22Rv1 (cell line): ENCODE measurements around the gene COL5A2.

ENCODE experiments used
- H3K27ac ChIP-seq: fragments of 450-650 bp; 2 replicates; pipeline ENCODE4 v1.5.1; 2017
- ZFX ChIP-seq: fragments of 450-650 bp; IDR thresholded peaks from 2 replicates; pipeline ENCODE4 v1.6.1; 2017; ENCODE audit warnings: antibody characterized with exemption, borderline replicate concordance
- TF ChIP-seq, protein P1 (sequence below): fragments of 450-650 bp; IDR thresholded peaks from 2 replicates; pipeline ENCODE4 v1.5.1; 2017; ENCODE audit warnings: mild to moderate bottlenecking

The COL5A2 gene

DNA sequence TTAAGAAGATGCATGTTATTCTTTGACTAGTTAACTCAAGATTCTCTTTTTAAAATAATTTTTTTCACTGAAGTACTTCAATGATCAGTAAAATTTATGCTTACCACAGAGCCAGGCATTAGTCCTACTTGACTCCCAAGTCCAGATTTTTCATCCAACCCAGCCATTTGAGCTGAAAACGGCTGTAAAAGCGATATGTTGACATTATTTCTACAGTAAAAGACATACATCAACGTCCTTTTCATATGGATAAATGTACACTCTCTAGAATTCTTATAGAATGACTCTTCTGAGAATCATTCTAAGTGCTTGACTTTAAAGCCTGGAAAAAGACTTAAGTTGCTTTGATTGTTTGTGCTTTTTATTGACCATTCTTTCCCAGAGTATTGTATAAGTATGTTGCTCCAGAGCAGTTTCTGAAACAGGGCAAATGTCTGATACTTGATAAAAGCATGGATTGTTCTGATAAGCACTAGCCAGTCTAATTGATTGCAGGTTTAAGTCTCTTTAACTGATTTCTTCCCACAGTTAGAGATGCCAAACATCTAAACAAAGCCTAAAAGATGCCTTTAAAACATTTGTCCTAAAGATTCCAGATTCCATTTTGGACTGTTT is 90.9 kb downstream of the COL5A2 start:
- TF ChIP-seq, protein P1, sequence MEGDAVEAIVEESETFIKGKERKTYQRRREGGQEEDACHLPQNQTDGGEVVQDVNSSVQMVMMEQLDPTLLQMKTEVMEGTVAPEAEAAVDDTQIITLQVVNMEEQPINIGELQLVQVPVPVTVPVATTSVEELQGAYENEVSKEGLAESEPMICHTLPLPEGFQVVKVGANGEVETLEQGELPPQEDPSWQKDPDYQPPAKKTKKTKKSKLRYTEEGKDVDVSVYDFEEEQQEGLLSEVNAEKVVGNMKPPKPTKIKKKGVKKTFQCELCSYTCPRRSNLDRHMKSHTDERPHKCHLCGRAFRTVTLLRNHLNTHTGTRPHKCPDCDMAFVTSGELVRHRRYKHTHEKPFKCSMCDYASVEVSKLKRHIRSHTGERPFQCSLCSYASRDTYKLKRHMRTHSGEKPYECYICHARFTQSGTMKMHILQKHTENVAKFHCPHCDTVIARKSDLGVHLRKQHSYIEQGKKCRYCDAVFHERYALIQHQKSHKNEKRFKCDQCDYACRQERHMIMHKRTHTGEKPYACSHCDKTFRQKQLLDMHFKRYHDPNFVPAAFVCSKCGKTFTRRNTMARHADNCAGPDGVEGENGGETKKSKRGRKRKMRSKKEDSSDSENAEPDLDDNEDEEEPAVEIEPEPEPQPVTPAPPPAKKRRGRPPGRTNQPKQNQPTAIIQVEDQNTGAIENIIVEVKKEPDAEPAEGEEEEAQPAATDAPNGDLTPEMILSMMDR, result no peak
- TF ChIP-seq ZFX, result no peak
- H3K27ac ChIP-seq, result no peak overlapping the region

DNA sequence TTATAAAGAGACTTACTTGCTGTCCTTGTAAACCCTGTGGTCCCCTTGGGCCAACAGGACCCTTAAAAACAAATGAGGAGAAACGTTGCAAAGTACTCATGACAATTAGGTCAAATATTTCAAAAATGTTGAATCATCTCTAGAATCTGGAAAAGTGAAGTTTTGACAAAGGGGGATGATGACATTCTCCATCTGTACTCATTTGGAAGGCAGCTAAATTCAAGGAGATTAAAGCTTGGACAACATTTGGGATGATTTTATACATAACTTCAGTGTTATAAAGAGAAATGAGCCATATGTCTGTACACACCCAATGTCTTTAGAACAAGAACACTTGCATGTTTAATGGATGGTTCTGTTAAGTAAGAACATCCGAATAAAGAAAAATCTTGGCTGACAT is 92.9 kb downstream of the COL5A2 start:
- TF ChIP-seq, protein P1, result no peak
- no peak for TF ChIP-seq ZFX
- H3K27ac ChIP-seq, result no peak overlapping the region

DNA sequence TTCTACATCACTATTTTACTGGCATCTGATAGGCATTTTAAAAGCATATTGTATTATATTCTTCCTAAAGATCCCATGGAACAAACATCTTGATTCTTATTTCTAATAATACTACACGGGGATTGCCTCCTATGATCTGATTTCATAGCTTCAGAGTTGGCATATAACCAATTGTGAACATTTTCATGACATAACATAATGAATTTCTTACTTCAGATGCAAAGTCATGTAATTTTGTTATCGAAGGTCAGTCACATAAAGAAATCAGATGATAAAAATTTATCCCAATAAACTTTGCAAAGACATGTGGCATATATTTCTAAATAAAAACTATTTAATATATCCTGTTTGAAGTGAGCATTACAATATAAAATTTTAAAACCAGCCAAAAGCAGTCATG is 93.3 kb downstream of the COL5A2 start:
- no peak for TF ChIP-seq ZFX
- TF ChIP-seq, protein P1, result no peak
- H3K27ac ChIP-seq, result no peak overlapping the region

DNA sequence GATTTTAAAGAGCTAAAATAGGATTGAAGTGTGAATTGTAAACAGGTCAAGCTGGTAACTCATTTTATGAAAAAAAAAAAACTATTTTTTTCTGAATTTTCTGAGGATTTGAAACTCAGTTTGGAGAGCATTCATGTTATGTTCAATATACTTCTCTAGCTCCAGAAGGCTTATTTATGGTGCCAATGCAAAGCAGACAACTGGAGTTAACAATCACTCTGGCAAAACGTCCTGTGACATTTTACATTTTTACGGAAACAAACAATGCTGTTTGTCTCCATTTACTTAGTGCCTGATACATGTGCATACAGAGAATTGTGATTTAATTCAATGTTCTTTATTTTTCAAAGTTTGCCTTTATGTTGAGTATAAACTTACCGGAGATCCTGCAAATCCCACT is 96.0 kb downstream of the COL5A2 start:
- H3K27ac ChIP-seq, result no peak overlapping the region
- TF ChIP-seq ZFX, result no peak
- TF ChIP-seq, protein P1, result no peak

DNA sequence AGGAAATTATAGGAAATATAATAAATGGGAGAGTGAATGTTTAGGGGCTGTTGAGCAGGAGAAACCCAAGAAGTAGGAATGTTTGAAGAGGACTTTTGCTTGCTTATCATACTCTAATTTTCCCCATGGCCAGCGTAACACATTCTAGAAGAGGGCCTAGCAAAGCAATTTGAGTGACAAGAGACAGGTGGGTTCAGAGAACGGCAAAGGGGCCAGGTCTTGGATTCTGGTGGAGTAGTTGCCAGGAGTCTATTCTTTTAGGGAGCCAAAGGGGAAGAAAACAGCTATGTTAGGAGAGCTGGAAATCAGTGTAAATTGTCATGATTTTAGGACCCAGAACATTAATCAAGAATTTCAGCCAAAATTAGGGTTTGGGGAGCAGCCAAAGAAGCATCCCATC is 96.5 kb downstream of the COL5A2 start:
- TF ChIP-seq ZFX, result no peak
- TF ChIP-seq, protein P1, result no peak
- H3K27ac ChIP-seq, result no peak overlapping the region

DNA sequence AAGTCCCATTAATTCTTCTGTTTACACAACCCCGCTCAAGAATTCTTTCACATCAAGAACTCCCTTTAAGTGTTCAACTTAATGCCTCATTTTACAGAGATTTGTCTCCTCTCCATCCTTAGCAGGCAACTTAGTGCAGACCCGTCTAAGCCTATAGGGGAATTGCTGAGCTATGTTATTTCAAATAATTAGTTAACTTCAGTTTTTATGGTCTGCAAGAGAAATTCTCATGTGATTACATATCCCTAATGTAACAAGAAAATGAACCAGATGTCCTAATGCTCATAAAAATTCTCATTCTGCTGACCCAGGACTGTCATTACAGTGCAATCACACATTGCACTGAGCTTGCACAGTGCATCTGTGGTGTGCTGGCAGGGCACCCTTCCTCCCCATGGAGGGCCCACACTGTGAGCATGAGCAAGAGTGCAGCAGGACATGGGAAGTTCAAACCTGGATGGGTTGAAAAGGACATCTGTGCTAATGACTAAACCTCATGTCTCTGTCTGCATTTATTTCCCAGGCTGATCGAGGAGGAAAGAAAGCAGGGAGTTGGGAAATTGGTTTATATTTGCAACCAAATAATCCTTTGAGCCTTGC is 97.1 kb downstream of the COL5A2 start:
- no peak for TF ChIP-seq ZFX
- TF ChIP-seq, protein P1, result no peak
- no peak overlapping the region for H3K27ac ChIP-seq

DNA sequence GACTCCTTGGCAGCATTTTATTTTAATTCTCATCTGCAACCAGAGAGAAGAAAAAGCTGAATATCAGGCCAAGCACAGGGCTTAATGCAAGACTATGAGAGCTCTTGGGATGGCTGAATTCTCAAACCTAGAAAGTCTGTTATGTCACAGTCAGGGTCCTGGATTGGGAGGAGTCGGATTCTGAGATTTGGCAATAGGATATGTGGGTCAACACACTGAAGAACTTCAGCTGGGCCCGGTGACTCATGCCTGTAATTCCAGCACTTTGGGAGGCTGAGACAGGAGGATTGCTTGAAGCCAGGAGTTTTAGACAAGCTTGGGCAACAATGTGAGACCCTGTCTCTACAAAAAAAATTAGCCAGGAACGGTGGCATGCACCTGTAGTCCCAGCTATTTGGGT is 103.0 kb downstream of the COL5A2 start:
- H3K27ac ChIP-seq, result no peak overlapping the region
- TF ChIP-seq, protein P1, result no peak
- no peak for TF ChIP-seq ZFX
